ENCODE results near the gene PTPRS.

PTPRS gene

GRCh38 chr19:5314012-5314906, 26.4 kb downstream of the PTPRS start:
- Histone ChIP-seq H3K4me1 (ENCODE audit: insufficient read depth, low read length) (no peaks in the 10 kb centered on the region), H3K9me3 (ENCODE audit: insufficient read depth, low read depth, low read length) (no peaks in the 10 kb centered on the region)

GRCh38 chr19:5313307-5313706, 27.3 kb downstream of the PTPRS start:
- no peak overlapping the region for H3K27ac ChIP-seq (ENCODE audit: low read length)
- no peaks in the 10 kb centered on the region for H3K9me3 ChIP-seq (ENCODE audit: insufficient read depth, low read depth, low read length)
- no peaks in the 10 kb centered on the region for H3K36me3 ChIP-seq (ENCODE audit: insufficient read depth, low read depth, low read length)
- no peaks in the 10 kb centered on the region for H3K4me1 ChIP-seq (ENCODE audit: insufficient read depth, low read length)
- H3K27me3 ChIP-seq (ENCODE audit: insufficient read depth, low read length), result no peaks in the 10 kb centered on the region
- no peak overlapping the region for H3K4me3 ChIP-seq (ENCODE audit: low read length)
- no peak overlapping the region for H3K9ac ChIP-seq (ENCODE audit: low read depth, low read length)

More at GRCh38 chr19:5314012-5314906, 26.4 kb downstream of the PTPRS start:
- H3K9ac ChIP-seq (ENCODE audit: low read depth, low read length), result no peak overlapping the region
- no peak overlapping the region for H3K27ac ChIP-seq (ENCODE audit: low read length)
- no peaks in the 10 kb centered on the region for H3K27me3 ChIP-seq (ENCODE audit: insufficient read depth, low read length)
- H3K36me3 ChIP-seq (ENCODE audit: insufficient read depth, low read depth, low read length), result no peaks in the 10 kb centered on the region
- no peak overlapping the region for H3K4me3 ChIP-seq (ENCODE audit: low read length)

GRCh38 chr19:5312058-5312457, 28.6 kb downstream of the PTPRS start:
- H3K9ac ChIP-seq (ENCODE audit: low read depth, low read length), result no peak overlapping the region
- H3K27ac ChIP-seq (ENCODE audit: low read length), result no peak overlapping the region
- no peaks in the 10 kb centered on the region for H3K9me3 ChIP-seq (ENCODE audit: insufficient read depth, low read depth, low read length)
- H3K27me3 ChIP-seq (ENCODE audit: insufficient read depth, low read length), result no peaks in the 10 kb centered on the region
- no peaks in the 10 kb centered on the region for H3K4me1 ChIP-seq (ENCODE audit: insufficient read depth, low read length)
- H3K4me3 ChIP-seq (ENCODE audit: low read length), result no peak overlapping the region
- no peaks in the 10 kb centered on the region for H3K36me3 ChIP-seq (ENCODE audit: insufficient read depth, low read depth, low read length)

GRCh38 chr19:5309438-5310204, 31.0 kb downstream of the PTPRS start:
- no peaks in the 10 kb centered on the region for H3K4me1 ChIP-seq (ENCODE audit: insufficient read depth, low read length)
- no peak overlapping the region for H3K9ac ChIP-seq (ENCODE audit: low read depth, low read length)
- no peaks in the 10 kb centered on the region for H3K36me3 ChIP-seq (ENCODE audit: insufficient read depth, low read depth, low read length)
- no peaks in the 10 kb centered on the region for H3K9me3 ChIP-seq (ENCODE audit: insufficient read depth, low read depth, low read length)
- H3K27me3 ChIP-seq (ENCODE audit: insufficient read depth, low read length), result no peaks in the 10 kb centered on the region
- no peak overlapping the region for H3K4me3 ChIP-seq (ENCODE audit: low read length)
- H3K27ac ChIP-seq (ENCODE audit: low read length), result no peak overlapping the region

- H3K36me3 ChIP-seq (ENCODE audit: insufficient read depth, low read depth, low read length), result no peaks in the 10 kb centered on the region
- H3K9ac ChIP-seq (ENCODE audit: low read depth, low read length), result no peak overlapping the region
- H3K9me3 ChIP-seq (ENCODE audit: insufficient read depth, low read depth, low read length), result no peaks in the 10 kb centered on the region
- no peaks in the 10 kb centered on the region for H3K4me1 ChIP-seq (ENCODE audit: insufficient read depth, low read length)
- no peak overlapping the region for H3K27ac ChIP-seq (ENCODE audit: low read length)
- no peak overlapping the region for H3K4me3 ChIP-seq (ENCODE audit: low read length)
- no peaks in the 10 kb centered on the region for H3K27me3 ChIP-seq (ENCODE audit: insufficient read depth, low read length)
Observed at GRCh38 chr19:5308451-5309437, 31.9 kb downstream of the PTPRS start.

GRCh38 chr19:5307655-5308054, 33.0 kb downstream of the PTPRS start:
- H3K27ac ChIP-seq (ENCODE audit: low read length), result no peak overlapping the region
- H3K4me1 ChIP-seq (ENCODE audit: insufficient read depth, low read length), result no peaks in the 10 kb centered on the region
- no peak overlapping the region for H3K4me3 ChIP-seq (ENCODE audit: low read length)
- H3K9ac ChIP-seq (ENCODE audit: low read depth, low read length), result no peak overlapping the region
- H3K36me3 ChIP-seq (ENCODE audit: insufficient read depth, low read depth, low read length), result no peaks in the 10 kb centered on the region
- H3K9me3 ChIP-seq (ENCODE audit: insufficient read depth, low read depth, low read length), result no peaks in the 10 kb centered on the region
- H3K27me3 ChIP-seq (ENCODE audit: insufficient read depth, low read length), result no peaks in the 10 kb centered on the region

- Histone ChIP-seq H3K4me1 (ENCODE audit: insufficient read depth, low read length) (no peaks in the 10 kb centered on the region), H3K27me3 (ENCODE audit: insufficient read depth, low read length) (no peaks in the 10 kb centered on the region), H3K9ac (ENCODE audit: low read depth, low read length) (no peak overlapping the region), H3K27ac (ENCODE audit: low read length) (no peak overlapping the region), H3K9me3 (ENCODE audit: insufficient read depth, low read depth, low read length) (no peaks in the 10 kb centered on the region), H3K4me3 (ENCODE audit: low read length) (no peak overlapping the region), H3K36me3 (ENCODE audit: insufficient read depth, low read depth, low read length) (no peaks in the 10 kb centered on the region)
Observed at GRCh38 chr19:5305163-5305562, 35.4 kb downstream of the PTPRS start.

- no peaks in the 10 kb centered on the region for H3K9me3 ChIP-seq (ENCODE audit: insufficient read depth, low read depth, low read length)
- H3K4me1 ChIP-seq (ENCODE audit: insufficient read depth, low read length), result no peaks in the 10 kb centered on the region
- H3K36me3 ChIP-seq (ENCODE audit: insufficient read depth, low read depth, low read length), result no peaks in the 10 kb centered on the region
- no peaks in the 10 kb centered on the region for H3K27me3 ChIP-seq (ENCODE audit: insufficient read depth, low read length)
- no peak overlapping the region for H3K4me3 ChIP-seq (ENCODE audit: low read length)
- H3K9ac ChIP-seq (ENCODE audit: low read depth, low read length), result no peak overlapping the region
- H3K27ac ChIP-seq (ENCODE audit: low read length), result no peak overlapping the region
Observed at GRCh38 chr19:5304486-5304885, 36.1 kb downstream of the PTPRS start.

GRCh38 chr19:5303208-5303607, 37.4 kb downstream of the PTPRS start:
- H3K4me3 ChIP-seq (ENCODE audit: low read length), result no peak overlapping the region
- no peak overlapping the region for H3K27ac ChIP-seq (ENCODE audit: low read length)
- no peaks in the 10 kb centered on the region for H3K4me1 ChIP-seq (ENCODE audit: insufficient read depth, low read length)
- H3K27me3 ChIP-seq (ENCODE audit: insufficient read depth, low read length), result no peaks in the 10 kb centered on the region
- H3K9me3 ChIP-seq (ENCODE audit: insufficient read depth, low read depth, low read length), result no peaks in the 10 kb centered on the region
- no peaks in the 10 kb centered on the region for H3K36me3 ChIP-seq (ENCODE audit: insufficient read depth, low read depth, low read length)
- H3K9ac ChIP-seq (ENCODE audit: low read depth, low read length), result no peak overlapping the region

GRCh38 chr19:5302396-5302795, 38.2 kb downstream of the PTPRS start:
- Histone ChIP-seq H3K27ac (ENCODE audit: low read length) (no peak overlapping the region), H3K36me3 (ENCODE audit: insufficient read depth, low read depth, low read length) (no peaks in the 10 kb centered on the region), H3K9ac (ENCODE audit: low read depth, low read length) (no peak overlapping the region), H3K27me3 (ENCODE audit: insufficient read depth, low read length) (no peaks in the 10 kb centered on the region), H3K4me1 (ENCODE audit: insufficient read depth, low read length) (no peaks in the 10 kb centered on the region), H3K9me3 (ENCODE audit: insufficient read depth, low read depth, low read length) (no peaks in the 10 kb centered on the region), H3K4me3 (ENCODE audit: low read length) (no peak overlapping the region)

GRCh38 chr19:5299137-5299536, 41.5 kb downstream of the PTPRS start:
- no peaks in the 10 kb centered on the region for H3K27me3 ChIP-seq (ENCODE audit: insufficient read depth, low read length)
- H3K27ac ChIP-seq (ENCODE audit: low read length), result no peak overlapping the region
- H3K9me3 ChIP-seq (ENCODE audit: insufficient read depth, low read depth, low read length), result no peaks in the 10 kb centered on the region
- H3K4me3 ChIP-seq (ENCODE audit: low read length), result no peak overlapping the region
- no peak overlapping the region for H3K9ac ChIP-seq (ENCODE audit: low read depth, low read length)
- no peaks in the 10 kb centered on the region for H3K4me1 ChIP-seq (ENCODE audit: insufficient read depth, low read length)
- H3K36me3 ChIP-seq (ENCODE audit: insufficient read depth, low read depth, low read length), result no peaks in the 10 kb centered on the region
